Panc1 (cell line): ENCODE measurements around the gene MAPKAPK3. TPM values are rescaled to one million over a fixed set of nuclear protein-coding genes. Genes with fewer than 3 reads are reported as not detected.

Source experiments
- ATAC-seq: fragments of 200-7000 bp; cut with Tn5 transposase; 2 replicates; pipeline ENCODE4 v1.9.1; 2020; ENCODE audit warnings: mild to moderate bottlenecking, moderate library complexity
- BruUV-seq: library from RNA; stranded (reverse); fragments of 400-500 nt; replicated peaks from 2 replicates; lab custom pipeline; 2021; lab: Mats Ljungman, UMichigan
- CTCF ChIA-PET: fragments of 300-600 bp; sonication (Branson Sonifier 250); formaldehyde crosslinking; loops from one replicate; lab custom pipeline; 2022; ENCODE audit warnings: antibody characterized with exemption; lab: Charles Lee
- POLR2A ChIA-PET: fragments of 300-600 bp; sonication (Branson Sonifier 250); formaldehyde crosslinking; loops from one replicate; lab custom pipeline; 2022; ENCODE audit warnings: antibody characterized with exemption; lab: Charles Lee
- DNase-seq: peaks from one replicate; pipeline ENCODE4 v3.0.0-alpha.2; 2010; ENCODE audit warnings: low read depth, low spot score
- H3K27ac ChIP-seq: 2 replicates; pipeline ENCODE4 v1.5.1; 2011; ENCODE audit warnings: mild to moderate bottlenecking, low read length, inconsistent platforms
- H3K27me3 ChIP-seq: fragments of 200-500 bp; sonication (Bioruptor generic); 2 replicates; pipeline ENCODE4 v1.6.0; 2014; ENCODE audit warnings: low read length, inconsistent platforms; ENCODE audit not compliant: control insufficient read depth, insufficient read depth
- H3K36me3 ChIP-seq: fragments of 200-500 bp; sonication (Bioruptor generic); 2 replicates; pipeline ENCODE4 v1.5.1; 2014; ENCODE audit warnings: inconsistent platforms, mild to moderate bottlenecking, low read length, moderate library complexity; ENCODE audit not compliant: control insufficient read depth, insufficient read depth
- H3K4me1 ChIP-seq: 2 replicates; pipeline ENCODE4 v1.5.1; 2011; ENCODE audit warnings: inconsistent platforms, mild to moderate bottlenecking, low read length, moderate library complexity; ENCODE audit not compliant: control insufficient read depth, insufficient read depth
- H3K4me3 ChIP-seq, 2 experiments: 2 replicates each; pipeline ENCODE4 v1.5.1; 2011 to 2012; ENCODE audit warnings: low read depth in 2 of 2, low read length in 2 of 2, mild to moderate bottlenecking in 2 of 2, inconsistent platforms in 1 of 2, moderate library complexity in 1 of 2
- H3K9me3 ChIP-seq: fragments of 200-500 bp; sonication (Bioruptor generic); 2 replicates; pipeline ENCODE4 v1.5.1; 2014; ENCODE audit warnings: low read depth, mild to moderate bottlenecking, inconsistent platforms, low read length, moderate library complexity; ENCODE audit not compliant: control insufficient read depth, insufficient read depth
- POLR2AphosphoS5 ChIP-seq: IDR thresholded peaks from 2 replicates; pipeline ENCODE4 v1.6.1; 2012; ENCODE audit warnings: mild to moderate bottlenecking, low read depth, low read length, moderate library complexity
- REST ChIP-seq, 2 experiments: IDR thresholded peaks; 2 replicates each; pipeline ENCODE4 v1.6.1; 2011 to 2012; ENCODE audit warnings: low read depth in 2 of 2, control low read depth in 1 of 2, low read length in 1 of 2, mild to moderate bottlenecking in 1 of 2, moderate library complexity in 1 of 2; ENCODE audit not compliant: insufficient read depth in 1 of 2
- SIN3A ChIP-seq: IDR thresholded peaks from 2 replicates; pipeline ENCODE4 v1.6.1; 2012; ENCODE audit warnings: low read depth, mild to moderate bottlenecking, low read length, moderate library complexity, borderline replicate concordance; ENCODE audit not compliant: insufficient read depth
- TCF7L2 ChIP-seq: IDR thresholded peaks from 2 replicates; pipeline ENCODE4 v1.6.1; 2011; ENCODE audit warnings: mild to moderate bottlenecking, low read depth, low read length, inconsistent platforms
- in situ Hi-C: cut with HindIII; loops from 2 replicates; pipeline ENCODE4 v1.10.0; 2016; ENCODE audit warnings: low sequenced_read_pairs, low pct_unique_long_range_greater_than_20kb
- intact Hi-C: fragments of 100-400 bp; cut with micrococcal nuclease; formaldehyde crosslinking; loops from one replicate; pipeline ENCODE4 v1.10.0; 2022; ENCODE audit not compliant: unreplicated experiment
- total RNA-seq: library from RNA; stranded (reverse); gene quantifications from one replicate; pipeline ENCODE4 v1.2.1, GENCODE V29; 2021; ENCODE audit not compliant: unreplicated experiment
- TF ChIP-seq, protein P1 (sequence below): fragments of 450-650 bp; IDR thresholded peaks from 2 replicates; pipeline ENCODE4 v1.5.1; 2017; ENCODE audit warnings: mild to moderate bottlenecking

The MAPKAPK3 gene
- total RNA-seq, 1 experiment from 2014 or later, result 14.8 TPM

DNA sequence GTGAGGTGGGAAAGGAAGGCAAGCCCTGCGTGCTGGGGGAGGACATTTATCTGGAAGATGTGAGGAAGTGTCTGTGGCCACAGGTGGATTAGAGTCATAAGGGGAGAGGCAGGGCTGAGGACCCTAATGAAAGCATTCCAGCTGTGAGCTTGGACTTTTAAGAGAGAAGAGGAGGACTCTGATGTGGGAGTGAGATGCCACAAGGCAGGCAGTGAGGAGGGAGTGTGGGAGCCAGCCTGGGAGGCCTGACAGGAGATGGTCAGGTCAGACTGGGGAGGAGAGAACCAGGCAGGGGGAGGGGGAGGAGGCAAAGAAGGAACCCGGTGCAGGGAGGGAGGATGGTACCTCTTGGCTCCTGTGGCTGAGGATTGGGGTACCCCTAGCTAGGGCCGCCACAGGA, 21.0 kb downstream of the MAPKAPK3 start:
- in situ Hi-C loops (no loop called here), intact Hi-C loops (no loop called here)
- DNase-seq (no peak), ATAC-seq (no peak)
- no peak overlapping the region for H3K27ac ChIP-seq
- ChIA-PET POLR2A (no interaction called here), CTCF (no interaction called here)
- H3K36me3 ChIP-seq, result no peaks in the 10 kb centered on the region
- no TSS peak for BruUV-seq
- H3K27me3 ChIP-seq, result no peaks in the 10 kb centered on the region
- TF ChIP-seq SIN3A (no peak), POLR2AphosphoS5 (no peak), REST (IDR thresholded peaks at IDR 0.05; ENCODE audit: insufficient read depth in 1 of 2, low read depth in 2 of 2, low read length in 1 of 2) (no peak), TCF7L2 (no peak)
- TF ChIP-seq, protein P1, sequence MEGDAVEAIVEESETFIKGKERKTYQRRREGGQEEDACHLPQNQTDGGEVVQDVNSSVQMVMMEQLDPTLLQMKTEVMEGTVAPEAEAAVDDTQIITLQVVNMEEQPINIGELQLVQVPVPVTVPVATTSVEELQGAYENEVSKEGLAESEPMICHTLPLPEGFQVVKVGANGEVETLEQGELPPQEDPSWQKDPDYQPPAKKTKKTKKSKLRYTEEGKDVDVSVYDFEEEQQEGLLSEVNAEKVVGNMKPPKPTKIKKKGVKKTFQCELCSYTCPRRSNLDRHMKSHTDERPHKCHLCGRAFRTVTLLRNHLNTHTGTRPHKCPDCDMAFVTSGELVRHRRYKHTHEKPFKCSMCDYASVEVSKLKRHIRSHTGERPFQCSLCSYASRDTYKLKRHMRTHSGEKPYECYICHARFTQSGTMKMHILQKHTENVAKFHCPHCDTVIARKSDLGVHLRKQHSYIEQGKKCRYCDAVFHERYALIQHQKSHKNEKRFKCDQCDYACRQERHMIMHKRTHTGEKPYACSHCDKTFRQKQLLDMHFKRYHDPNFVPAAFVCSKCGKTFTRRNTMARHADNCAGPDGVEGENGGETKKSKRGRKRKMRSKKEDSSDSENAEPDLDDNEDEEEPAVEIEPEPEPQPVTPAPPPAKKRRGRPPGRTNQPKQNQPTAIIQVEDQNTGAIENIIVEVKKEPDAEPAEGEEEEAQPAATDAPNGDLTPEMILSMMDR, result no peak
- H3K4me3 ChIP-seq, result no peak overlapping the region
- no peaks in the 10 kb centered on the region for H3K4me1 ChIP-seq
- H3K9me3 ChIP-seq, result no peaks in the 10 kb centered on the region

- BruUV-seq, result no TSS peak
These were observed 22.1 kb downstream of the MAPKAPK3 start for GRCh38 chr3:50639055-50639494.

More at GRCh38 chr3:50639055-50639494, 22.1 kb downstream of the MAPKAPK3 start:
- ChIA-PET CTCF (no interaction called here), POLR2A (no interaction called here)
- Histone ChIP-seq H3K27me3 (no peaks in the 10 kb centered on the region), H3K36me3 (no peaks in the 10 kb centered on the region), H3K27ac (no peak overlapping the region), H3K4me3 (no peak overlapping the region), H3K9me3 (no peaks in the 10 kb centered on the region), H3K4me1 (no peaks in the 10 kb centered on the region)
- ATAC-seq (peak; percentile 48; the same call in 1 of the 2 replicates), DNase-seq (no peak)
- intact Hi-C loops, result no loop called here
- TF ChIP-seq REST (IDR thresholded peaks at IDR 0.05; ENCODE audit: insufficient read depth in 1 of 2, low read depth in 2 of 2, low read length in 1 of 2), result no peak
- in situ Hi-C loops, result no loop called here
